GM12891 (cell line): ENCODE results near the gene SLC7A6.

Source experiments
- POLR2A ChIP-seq: IDR thresholded peaks from 2 replicates; pipeline ENCODE4 v1.6.1; 2011; ENCODE audit warnings: low read depth, low read length, control low read depth
- POLR2AphosphoS5 ChIP-seq: IDR thresholded peaks from 2 replicates; pipeline ENCODE4 v1.6.1; 2011; ENCODE audit warnings: low read depth, low read length, control low read depth

GRCh38 chr16:68257906-68258800 lies 6.2 kb upstream of the SLC7A6 start:
- no peak for TF ChIP-seq POLR2A
- no peak for TF ChIP-seq POLR2AphosphoS5
